Urinary bladder (tissue), 4 donors: ENCODE results near the gene FHIP2A. TPM values are rescaled to one million over a fixed set of nuclear protein-coding genes. Genes with fewer than 3 reads are reported as not detected.
A peak's percentile ranks its signal among the peaks of the same experiment; 100 is the strongest.
"Not testable (repeated sequence)": the region's sequence is repeated elsewhere in the genome, so short reads cannot be mapped to it uniquely, and the experiment has no call there.

Source experiments
- DNase-seq: peaks from one replicate; pipeline ENCODE4 v3.0.0-alpha.2; 2015; ENCODE audit errors: extremely low spot score
- H3K27ac ChIP-seq: one replicate; pipeline ENCODE4 v1.5.1; 2013; ENCODE audit warnings: low read depth, mild to moderate bottlenecking, moderate library complexity
- H3K36me3 ChIP-seq: one replicate; pipeline ENCODE4 v1.6.1; 2013; ENCODE audit warnings: mild to moderate bottlenecking, moderate library complexity; ENCODE audit not compliant: insufficient read depth
- H3K4me1 ChIP-seq: one replicate; pipeline ENCODE4 v1.6.1; 2013; ENCODE audit warnings: mild to moderate bottlenecking, moderate library complexity; ENCODE audit not compliant: insufficient read depth
- H3K4me3 ChIP-seq: one replicate; pipeline ENCODE4 v1.5.1; 2013; ENCODE audit warnings: low read depth, low read length
- WGBS: extraction: QIAGEN DNeasy Blood & Tissue Kit; methylation state at CpG from one replicate; pipeline ENCODE4 v1.1.7; 2013; 5-methylcytosine and 5-hydroxymethylcytosine counted together
- polyA plus RNA-seq: library from polyadenylated mRNA; stranded (reverse); fragments of 200-250 nt; gene quantifications from one replicate; pipeline ENCODE4 v1.2.3, GENCODE V29; 2013
- total RNA-seq: library from RNA; depleted of rRNA; stranded (reverse); fragments of >200 nt; gene quantifications from one replicate; pipeline ENCODE4 v1.2.3, GENCODE V29; 2014
- donor health status: healthy with polysubstance abuse.
- donor health status: healthy.

Gene FHIP2A
- total and polyA plus RNA-seq, 2 donors: 13.7 to 58.0 TPM

- DNase-seq: no peak
- H3K36me3 ChIP-seq: no peaks in the 10 kb centered on the region
- 49% methylated on average over 7 of the region's 7 CpGs for WGBS
- no peak overlapping the region for H3K4me3 ChIP-seq
- H3K4me1 ChIP-seq: no peaks in the 10 kb centered on the region
- peak overlapping the region; percentile 10 for H3K27ac ChIP-seq
Measured at GRCh38 chr10:114855776-114856543, 34.4 kb downstream of the FHIP2A start.

GRCh38 chr10:114856544-114857287, 35.1 kb downstream of the FHIP2A start:
- Histone ChIP-seq H3K36me3 (peaks cover 2% of the 10 kb centered on the region), H3K4me1 (no peaks in the 10 kb centered on the region), H3K4me3 (no peak overlapping the region), H3K27ac (no peak overlapping the region)
- WGBS: 63% methylated on average over 9 of the region's 9 CpGs
- no peak for DNase-seq

GRCh38 chr10:114857288-114857565, 35.6 kb downstream of the FHIP2A start:
- H3K27ac ChIP-seq, H3K4me1 ChIP-seq, H3K4me3 ChIP-seq, H3K36me3 ChIP-seq, DNase-seq: not testable (repeated sequence)
- WGBS: 81% methylated on average over 8 of the region's 8 CpGs

- H3K4me1 ChIP-seq: no peaks in the 10 kb centered on the region
- H3K27ac ChIP-seq: no peak overlapping the region
- H3K4me3 ChIP-seq: no peak overlapping the region
- 61% methylated on average over 2 of the region's 2 CpGs for WGBS
- peaks cover 2% of the 10 kb centered on the region for H3K36me3 ChIP-seq
- DNase-seq: no peak
Measured at GRCh38 chr10:114857922-114858629, 36.5 kb downstream of the FHIP2A start.

GRCh38 chr10:114859222-114859621, 37.6 kb downstream of the FHIP2A start:
- Histone ChIP-seq H3K4me3 (no peak overlapping the region), H3K36me3 (peaks cover 2% of the 10 kb centered on the region), H3K4me1 (no peaks in the 10 kb centered on the region), H3K27ac (no peak overlapping the region)
- no peak for DNase-seq
- WGBS: 65% methylated on average over 7 of the region's 7 CpGs

GRCh38 chr10:114862456-114862855, 40.9 kb downstream of the FHIP2A start:
- Histone ChIP-seq H3K27ac (no peak overlapping the region), H3K4me1 (no peaks in the 10 kb centered on the region), H3K36me3 (peaks cover 2% of the 10 kb centered on the region), H3K4me3 (no peak overlapping the region)
- DNase-seq: no peak
- WGBS: 87% methylated on average over 4 of the region's 4 CpGs

GRCh38 chr10:114867365-114867764, 45.8 kb downstream of the FHIP2A start:
- 92% methylated on average over 2 of the region's 2 CpGs for WGBS
- H3K4me3 ChIP-seq: no peak overlapping the region
- no peaks in the 10 kb centered on the region for H3K4me1 ChIP-seq
- no peak overlapping the region for H3K27ac ChIP-seq
- H3K36me3 ChIP-seq: no peaks in the 10 kb centered on the region
- no peak for DNase-seq

- no peak overlapping the region for H3K27ac ChIP-seq
- DNase-seq: no peak
- H3K4me3 ChIP-seq: no peak overlapping the region
- 36% methylated on average over 1 of the region's 1 CpG for WGBS
- H3K4me1 ChIP-seq: no peaks in the 10 kb centered on the region
- H3K36me3 ChIP-seq: no peaks in the 10 kb centered on the region
Measured at GRCh38 chr10:114868870-114869519, 47.4 kb downstream of the FHIP2A start.

GRCh38 chr10:114869520-114869892, 47.9 kb downstream of the FHIP2A start:
- 6% methylated on average over 1 of the region's 1 CpG for WGBS
- Histone ChIP-seq H3K27ac (no peak overlapping the region), H3K4me3 (no peak overlapping the region), H3K4me1 (no peaks in the 10 kb centered on the region), H3K36me3 (no peaks in the 10 kb centered on the region)
- DNase-seq: no peak

- WGBS: 48% methylated on average over 3 of the region's 3 CpGs
- no peak for DNase-seq
Measured at GRCh38 chr10:114870486-114870885, 48.9 kb downstream of the FHIP2A start.

GRCh38 chr10:114871379-114871778, 49.8 kb downstream of the FHIP2A start:
- Histone ChIP-seq H3K36me3 (no peaks in the 10 kb centered on the region), H3K4me1 (no peaks in the 10 kb centered on the region), H3K27ac (no peak overlapping the region), H3K4me3 (no peak overlapping the region)
- WGBS: 92% methylated on average over 2 of the region's 2 CpGs
- DNase-seq: no peak

More at GRCh38 chr10:114870486-114870885, 48.9 kb downstream of the FHIP2A start:
- no peaks in the 10 kb centered on the region for H3K4me1 ChIP-seq
- no peak overlapping the region for H3K4me3 ChIP-seq
- no peak overlapping the region for H3K27ac ChIP-seq
- H3K36me3 ChIP-seq: no peaks in the 10 kb centered on the region
